HG03575 (cell line): ENCODE results near the gene ADARB2.
"Not testable (repeated sequence)": the region's sequence is repeated elsewhere in the genome, so short reads cannot be mapped to it uniquely, and the experiment has no call there.

Experiments used
- ATAC-seq: cut with Tn5 transposase; IDR thresholded peaks from one replicate; pipeline ENCODE4 v1.9.1; 2021; ENCODE audit not compliant: unreplicated experiment, insufficient number of reproducible peaks, low FRiP score; ENCODE audit errors: extremely low read depth

The ADARB2 gene

DNA sequence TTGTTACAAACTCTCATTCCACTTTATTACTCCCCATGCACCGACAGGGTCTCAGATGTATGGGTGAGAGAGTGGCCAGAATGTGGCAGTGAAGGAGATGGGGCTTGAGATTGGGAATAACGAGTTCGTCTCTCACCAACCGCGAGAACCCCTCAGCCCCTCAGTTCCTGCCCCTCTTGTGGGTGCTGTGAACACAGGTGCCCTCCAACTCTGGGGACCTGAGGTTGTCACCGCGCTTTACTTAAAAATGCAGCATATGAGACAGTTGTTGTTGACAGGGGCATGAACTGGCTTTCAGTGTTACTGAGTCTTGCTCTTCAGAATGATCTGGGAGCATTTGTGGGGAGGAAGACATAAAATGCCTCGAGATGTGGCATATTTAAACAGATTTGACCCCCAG, 391.1 kb downstream of the ADARB2 start:
- ATAC-seq, result no peak

DNA sequence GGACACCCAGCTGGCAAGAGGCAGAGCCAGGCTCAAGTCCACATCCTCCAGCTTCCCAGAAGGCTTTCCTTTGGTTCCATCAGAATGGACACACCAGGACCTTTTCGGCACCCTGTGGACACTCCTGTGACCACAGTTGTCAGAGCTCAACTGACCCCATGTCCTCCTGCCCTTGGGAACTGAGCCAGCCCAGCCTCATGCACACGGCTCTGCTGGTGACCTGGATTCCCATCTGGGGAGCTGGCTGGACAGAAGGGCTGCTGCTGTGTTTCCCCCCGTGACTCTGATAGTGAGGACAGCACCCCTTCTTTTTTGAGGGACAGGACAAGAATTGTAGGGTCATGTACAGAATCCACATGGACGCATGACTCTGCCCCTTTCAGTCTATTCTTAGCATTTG, 392.0 kb downstream of the ADARB2 start:
- no peak for ATAC-seq

DNA sequence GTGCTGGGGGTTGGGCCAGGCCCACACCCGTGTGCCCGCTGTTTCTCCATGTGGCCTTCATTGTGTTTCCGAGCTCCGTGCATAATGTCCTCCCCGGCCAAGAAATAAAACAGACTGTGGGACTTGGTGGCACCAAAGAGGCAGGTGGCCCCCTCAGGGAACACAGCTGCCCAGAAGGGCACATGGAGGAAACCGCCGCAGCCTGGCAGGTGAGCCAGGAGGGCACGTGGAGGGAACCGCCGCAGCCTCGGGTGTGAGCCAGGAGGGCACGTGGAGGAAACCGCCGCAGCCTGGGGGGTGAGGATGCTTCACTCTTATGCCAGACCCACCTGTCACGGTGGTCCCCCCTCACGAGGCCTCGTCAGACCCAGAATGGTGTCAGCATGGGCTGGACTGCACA, 392.5 kb downstream of the ADARB2 start:
- no peak for ATAC-seq

DNA sequence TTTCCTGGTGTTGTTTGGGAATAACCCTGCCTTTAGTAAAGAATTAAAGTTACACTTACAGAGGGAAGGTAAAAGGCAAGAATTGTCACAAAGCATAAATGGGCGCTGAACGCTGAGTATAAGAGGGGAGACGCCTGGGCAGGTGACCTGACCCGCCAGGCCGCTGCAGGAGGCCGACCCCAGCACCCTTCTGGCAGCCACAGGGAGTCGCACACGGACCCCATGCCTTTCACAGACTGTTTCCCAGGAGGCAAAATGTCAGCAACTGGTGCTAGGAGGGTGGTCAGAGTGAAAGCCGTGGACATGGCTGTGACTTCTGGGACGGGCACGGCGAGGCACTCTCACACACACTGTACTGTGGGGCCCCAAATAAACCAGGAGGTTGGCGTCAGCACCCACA, 392.9 kb downstream of the ADARB2 start:
- no peak for ATAC-seq

DNA sequence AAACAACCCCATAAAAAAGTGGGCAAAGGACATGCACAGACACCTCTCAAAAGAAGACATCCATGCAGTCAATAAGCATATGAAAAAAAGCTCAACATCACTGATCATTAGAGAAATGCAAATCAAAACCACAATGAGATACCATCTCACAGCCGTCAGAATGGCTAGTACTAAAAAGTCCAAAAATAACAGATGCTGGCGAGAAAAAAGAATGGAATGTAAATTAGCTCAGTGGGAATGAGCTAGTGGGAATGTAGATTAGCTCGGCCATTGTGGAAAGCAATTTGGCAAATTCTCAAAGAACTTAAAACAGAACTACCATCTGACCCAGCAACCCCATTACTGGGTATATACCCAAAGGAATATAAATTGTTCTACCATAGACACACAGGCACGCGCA, 394.1 kb downstream of the ADARB2 start:
- no peak for ATAC-seq

DNA sequence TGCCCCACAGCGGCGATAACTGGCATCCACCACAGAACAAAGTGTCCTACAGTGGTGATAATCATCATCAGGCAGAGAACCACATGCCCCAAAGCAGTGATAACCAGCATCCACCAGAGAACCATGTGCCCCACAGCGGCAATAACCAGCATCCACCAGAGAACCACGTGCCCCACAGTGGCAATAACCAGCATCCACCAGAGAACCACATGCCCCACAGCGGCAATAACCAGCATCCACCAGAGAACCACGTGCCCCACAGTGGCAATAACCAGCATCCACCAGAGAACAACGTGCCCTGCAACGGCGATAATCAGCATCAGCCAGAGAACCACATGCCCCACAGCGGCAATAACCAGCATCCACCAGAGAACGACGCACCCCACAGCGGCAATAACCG, 396.3 kb downstream of the ADARB2 start:
- not testable (repeated sequence) for ATAC-seq

DNA sequence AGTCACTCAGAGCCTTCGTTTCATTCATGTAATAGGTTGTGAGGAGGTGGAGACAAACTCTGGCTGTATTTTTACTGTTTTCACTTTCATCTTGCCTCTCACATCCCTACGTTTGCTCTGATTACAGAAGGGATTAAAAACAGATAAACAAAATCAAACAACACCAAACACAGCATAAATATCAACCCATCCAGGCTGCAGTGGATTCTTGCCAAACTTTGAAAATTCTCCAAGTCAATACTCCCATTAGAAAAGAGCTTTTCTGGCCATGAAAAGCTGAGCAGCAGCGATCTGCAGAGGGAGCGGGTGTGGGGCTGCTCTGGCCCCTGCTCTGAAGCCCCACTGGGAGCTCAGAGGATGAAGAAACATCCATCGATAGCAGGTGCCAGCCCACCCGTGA, 397.9 kb downstream of the ADARB2 start:
- no peak for ATAC-seq

DNA sequence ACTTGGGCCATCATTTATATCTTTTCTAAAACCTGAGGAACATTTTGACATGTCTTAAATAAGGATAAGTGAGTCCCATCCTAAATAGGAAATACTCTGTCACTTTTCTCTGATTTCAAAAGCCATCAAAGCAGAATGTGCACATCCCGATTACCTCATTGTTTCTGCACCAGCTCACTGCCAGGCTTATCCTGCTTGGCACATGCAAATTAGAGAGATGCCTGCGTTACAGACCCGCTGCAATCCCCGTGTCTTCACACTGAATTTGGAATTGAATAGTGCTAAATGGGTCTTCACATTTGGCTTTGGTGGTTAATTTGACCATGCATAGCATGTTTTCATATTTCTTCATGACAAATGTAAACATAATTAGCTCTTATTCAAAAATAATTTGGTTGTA, 401.7 kb downstream of the ADARB2 start:
- ATAC-seq, result no peak

DNA sequence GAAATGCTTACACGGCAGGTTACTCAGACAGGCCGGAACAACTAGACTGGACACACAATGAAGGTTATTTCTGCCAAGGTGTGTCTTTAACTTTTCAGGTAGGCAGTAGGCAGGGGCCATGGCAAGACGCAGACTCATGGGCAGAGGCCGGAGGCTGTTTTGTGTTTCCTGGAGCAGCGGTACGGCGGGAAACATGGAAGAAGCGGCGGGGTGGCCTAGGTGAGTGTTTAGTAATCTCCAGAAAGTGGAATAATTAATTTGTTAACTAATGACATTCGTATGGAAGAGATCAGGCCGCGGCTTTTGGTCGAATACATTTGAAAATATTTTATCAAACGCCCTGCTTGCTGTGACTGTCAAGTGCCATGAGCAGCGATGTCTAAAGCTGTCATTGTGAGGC, 403.3 kb downstream of the ADARB2 start:
- ATAC-seq, result no peak

DNA sequence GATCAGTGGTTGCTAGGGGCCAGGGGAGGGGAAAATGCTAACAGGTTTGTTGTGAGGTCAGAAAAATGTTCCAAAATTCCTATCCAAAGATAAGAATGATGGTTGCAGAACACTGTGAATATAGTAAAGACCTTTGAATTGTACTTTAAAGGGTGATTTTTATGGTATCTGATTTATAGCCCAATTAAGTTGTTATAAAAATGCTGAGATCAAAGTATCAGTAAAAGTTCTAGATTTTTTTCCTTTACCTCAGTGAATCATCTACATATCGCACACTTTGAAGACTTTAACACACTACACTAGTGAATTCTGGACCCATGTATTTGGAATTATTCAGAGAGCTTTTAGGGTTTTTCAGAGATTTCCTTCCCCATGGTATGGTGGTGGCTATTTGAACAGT, 405.8 kb downstream of the ADARB2 start:
- ATAC-seq, result no peak

DNA sequence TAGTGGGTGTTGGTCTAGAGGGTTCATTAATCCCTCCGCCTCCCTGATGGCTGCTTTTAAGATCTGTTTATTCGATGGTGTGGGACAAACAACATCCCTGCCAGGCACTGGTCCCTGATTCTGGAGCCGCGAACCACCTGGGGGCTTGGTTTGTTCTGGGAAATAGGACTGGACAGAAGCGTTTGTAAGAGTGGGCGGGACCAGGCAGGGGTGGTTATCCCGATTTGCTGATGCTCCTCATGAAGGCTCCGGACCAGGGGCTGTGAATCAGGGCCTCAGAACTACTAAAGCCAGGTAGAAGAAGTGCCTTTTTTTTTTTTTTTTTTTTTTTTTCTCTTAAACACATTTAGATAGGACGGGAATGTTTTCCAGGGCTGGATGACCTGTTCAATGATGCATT, 407.7 kb downstream of the ADARB2 start:
- no peak for ATAC-seq

DNA sequence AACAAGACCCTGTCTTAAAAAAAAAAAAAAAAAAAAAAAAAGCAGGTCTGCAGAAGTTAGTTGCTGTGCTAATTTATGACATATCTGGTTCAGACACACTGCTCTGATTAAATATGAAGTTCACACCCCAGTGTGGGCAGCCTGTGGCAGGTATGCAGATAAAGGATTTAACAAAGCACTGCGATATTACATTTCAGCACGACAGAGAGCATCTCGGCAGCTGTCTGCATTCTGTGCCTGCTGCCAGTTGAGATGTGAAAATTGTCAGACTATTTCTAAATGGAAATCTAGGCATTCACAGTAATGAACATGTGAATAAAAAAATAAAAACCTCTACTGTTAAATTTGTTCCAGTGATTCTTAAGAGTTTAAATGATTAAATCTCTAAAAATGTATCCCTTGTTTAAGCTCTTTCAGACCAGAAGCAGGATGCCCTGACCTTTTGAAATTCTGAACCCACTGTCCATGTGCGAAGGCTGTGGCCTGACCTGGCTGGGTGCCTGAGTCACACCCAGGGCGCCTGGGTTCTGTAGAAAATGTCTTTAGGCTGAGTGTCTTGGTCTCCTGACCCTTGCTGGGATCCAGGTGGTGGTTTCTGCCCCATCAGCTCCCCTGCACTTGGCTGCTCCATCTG, 408.2 kb downstream of the ADARB2 start:
- ATAC-seq, result no peak

DNA sequence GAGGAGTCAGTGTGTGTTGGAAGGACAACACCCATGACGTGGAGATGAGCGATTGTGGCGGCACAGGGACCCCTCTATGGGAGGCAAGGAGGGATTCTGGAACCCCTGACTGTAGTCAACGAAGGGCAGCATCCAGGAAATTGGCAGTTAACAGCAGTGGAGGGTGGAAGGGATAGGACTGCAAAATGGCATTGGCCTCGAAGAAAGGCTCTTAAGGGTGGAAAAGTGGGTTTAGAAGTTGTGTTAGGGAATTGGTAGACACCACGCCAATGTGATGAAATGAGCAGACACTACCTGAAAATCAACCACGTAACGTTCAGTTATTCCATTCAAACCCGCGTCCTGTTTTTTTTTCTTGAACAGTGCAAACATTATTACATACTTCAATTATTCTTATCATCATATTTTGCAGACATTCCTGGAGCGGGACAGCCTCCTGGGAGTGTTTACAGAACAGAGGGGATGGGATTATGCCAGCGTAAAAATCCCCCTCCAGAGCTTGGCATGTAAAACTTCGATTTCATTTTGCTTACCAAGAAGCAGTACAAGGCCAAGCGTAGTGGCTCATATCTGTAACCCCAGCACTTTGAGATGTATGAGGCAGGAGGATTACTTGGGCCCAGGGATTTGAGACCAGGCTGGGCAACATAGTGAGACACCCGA, 409.0 kb downstream of the ADARB2 start:
- ATAC-seq, result no peak

DNA sequence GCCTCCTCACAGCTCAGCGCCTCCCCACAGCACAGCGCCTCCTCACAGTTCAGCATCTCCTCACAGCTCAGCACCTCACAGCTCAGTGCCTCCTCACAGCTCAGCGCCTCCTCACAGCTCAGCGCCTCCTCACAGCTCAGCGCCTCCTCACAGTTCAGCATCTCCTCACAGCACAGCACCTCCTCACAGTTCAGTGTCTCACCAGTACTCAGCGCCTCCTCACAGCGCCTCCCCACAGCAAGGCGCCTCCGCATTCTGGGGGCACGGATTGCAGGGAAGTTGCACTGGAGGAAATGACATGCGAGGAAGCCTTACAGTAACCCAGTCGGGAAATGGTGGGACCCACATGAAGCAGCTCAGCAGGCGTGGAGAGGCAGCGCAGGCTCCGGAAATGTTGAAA, 409.6 kb downstream of the ADARB2 start:
- no peak for ATAC-seq

DNA sequence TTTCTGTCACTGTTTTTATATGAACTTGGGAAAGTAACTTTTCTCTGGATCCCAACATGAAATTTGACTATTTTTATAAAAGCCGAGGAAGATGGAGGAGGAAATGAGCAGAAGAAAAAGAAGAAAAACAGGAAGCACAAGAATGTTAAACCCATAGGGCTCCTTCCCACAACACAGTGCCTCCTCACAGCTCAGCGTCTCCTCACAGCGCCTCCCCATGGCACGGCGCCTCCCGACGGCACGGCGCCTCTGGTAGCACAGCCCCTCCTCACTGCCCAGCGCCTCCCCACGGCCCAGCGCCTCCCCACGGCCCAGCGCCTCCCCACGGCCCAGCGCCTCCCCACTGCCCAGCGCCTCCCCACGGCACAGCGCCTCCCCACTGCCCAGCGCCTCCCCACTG, 410.8 kb downstream of the ADARB2 start:
- not testable (repeated sequence) for ATAC-seq

DNA sequence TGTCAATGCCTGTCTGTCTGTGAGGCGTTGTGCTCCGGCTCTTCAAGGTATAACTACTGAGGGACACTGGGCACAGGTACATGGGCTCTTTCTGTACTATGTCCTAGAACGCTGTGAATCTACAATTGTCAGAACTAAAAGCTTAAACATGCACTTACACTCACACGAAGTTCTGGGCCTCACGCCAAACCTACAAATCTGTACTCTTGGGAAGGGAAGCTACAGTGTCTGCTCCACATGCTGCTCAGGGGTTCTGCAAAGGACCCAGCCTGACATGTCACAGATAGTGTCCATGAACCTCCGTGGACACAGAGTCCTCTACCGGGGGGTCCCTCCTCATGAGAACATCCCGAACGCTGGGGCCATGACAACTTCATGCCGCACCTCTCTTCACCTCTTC, 412.4 kb downstream of the ADARB2 start:
- no peak for ATAC-seq

DNA sequence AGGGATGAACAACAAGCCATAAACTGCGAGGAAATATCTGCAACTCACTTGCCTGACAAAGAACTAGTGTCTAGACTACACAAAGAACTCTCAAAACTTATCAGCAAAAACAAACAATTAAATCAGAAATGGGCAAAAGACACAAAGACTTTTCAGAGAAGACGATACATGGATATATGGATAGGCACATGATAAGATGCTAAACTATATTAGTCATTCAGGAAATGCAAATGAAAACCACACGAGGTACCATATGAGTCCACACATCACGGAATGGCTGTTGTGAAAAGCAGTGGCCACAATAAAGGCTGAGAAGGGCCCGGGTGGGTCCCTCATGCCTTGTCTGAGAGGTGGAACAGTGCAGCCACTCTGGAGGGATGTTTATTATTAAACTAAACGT, 413.4 kb downstream of the ADARB2 start:
- no peak for ATAC-seq

DNA sequence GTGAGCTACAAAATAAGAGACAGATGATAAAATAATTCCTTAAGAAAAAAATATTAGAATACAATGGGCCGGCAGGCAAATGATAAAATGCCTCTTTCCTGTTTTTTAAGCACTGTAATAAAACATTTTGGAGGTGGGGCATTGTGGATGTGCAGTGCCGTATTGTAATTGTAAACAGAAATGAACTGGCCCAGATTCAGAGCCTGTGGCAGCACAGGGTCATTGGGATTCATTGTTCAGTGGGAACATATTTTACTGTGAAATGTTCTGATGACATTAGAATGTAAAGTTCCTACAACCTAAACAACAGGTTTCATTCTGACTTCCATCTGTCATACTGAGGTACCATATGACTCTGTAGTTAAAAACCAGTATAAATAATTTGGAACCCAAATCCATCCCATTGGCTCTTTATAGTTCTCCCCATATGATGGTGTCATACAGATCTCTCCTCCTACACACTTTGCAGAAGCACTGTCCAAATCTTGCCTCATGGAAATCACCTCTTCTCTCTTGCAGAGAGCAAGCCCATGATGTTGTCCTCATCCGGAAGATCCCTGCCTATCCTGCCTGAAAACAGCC, 416.5 kb downstream of the ADARB2 start:
- ATAC-seq, result no peak

DNA sequence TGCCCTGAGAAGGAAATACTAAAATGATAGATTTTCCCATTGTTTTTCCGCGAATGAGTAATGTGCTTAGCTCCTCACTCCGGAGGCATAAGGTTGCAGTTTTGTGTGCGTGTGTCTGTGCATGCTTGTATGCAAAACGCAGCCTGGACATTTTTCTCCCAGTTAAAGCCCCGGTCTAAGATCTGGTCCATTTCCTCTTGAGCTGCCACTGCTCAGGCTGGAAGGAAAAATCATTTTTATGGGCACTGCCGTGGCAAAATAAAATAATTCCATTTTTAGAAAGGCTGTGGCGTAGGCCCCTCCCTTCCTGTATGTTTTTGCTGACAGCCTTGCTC, 420.5 kb downstream of the ADARB2 start:
- no peak for ATAC-seq

DNA sequence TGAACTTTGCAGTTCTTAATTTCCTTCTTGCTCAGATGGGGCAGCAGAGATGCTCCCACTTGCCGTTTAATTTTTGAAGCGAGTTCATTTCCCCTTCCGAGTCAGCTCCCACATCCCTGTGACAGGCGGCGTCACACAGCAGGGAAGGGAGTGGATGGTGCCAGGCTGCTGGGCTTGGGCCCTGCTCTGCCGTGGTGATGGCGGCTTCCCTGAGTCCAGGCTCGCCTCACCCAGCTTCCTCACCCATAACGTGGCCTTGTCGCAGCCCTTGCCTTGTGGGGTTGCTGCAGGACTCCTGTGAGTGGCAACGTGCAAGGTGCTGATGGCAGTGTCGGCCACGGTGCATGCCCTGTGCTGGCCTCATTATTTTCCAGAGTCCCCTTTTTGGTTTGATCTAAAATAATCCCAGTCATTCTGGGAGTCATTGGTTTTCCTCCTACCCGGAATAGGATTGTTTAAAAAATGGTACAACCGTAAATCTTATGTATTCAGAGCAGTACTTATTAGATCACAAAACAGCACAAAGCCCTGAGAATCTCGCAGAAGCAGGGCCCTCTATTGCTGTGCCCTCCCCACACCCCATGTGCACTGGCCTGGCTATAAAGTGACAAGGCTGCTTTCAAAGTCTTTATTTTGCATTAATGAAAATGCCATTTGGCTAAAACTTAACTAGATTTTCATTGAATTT, 421.1 kb downstream of the ADARB2 start:
- ATAC-seq, result no peak
